ENCODE results near the gene CSTPP1.

DNA sequence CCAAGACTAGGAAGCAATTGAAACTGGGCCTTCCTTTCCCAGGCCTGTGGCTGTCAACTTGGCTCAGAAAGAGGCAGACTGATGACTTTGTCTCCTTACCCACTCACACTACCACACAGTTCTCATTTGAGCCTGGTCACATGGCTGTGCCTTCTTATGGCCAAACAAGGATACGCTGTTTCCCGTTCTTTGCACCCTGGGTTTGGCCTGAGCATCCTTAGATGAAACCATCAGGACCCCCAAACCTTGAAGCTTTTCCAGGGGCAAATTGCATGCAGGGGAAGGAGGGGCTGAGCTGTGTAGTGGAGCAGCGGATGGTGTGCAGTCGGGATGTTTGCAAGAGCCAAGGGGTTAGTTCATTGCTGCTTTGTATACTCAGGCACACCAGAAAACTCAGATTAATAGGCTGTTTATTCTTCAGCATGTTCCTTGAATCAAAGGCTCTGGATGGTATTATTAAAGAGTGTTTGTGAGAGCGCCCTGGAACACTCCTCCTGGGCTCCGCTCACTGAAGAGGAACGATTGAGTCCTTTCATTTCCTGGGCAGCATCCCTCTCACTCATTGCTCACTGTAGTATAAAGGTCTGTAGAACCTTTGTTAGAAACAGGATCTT, 170.3 kb downstream of the CSTPP1 start:
- TF ChIP-seq POLR2AphosphoS5 (IDR thresholded peaks at IDR 0.05; ENCODE audit: insufficient read depth, low read depth, low read length) (no peak), JUN (IDR thresholded peaks at IDR 0.05; ENCODE audit: borderline replicate concordance, insufficient read depth, insufficient read length, low read depth) (no peak), EZH2 (IDR thresholded peaks at IDR 0.05; ENCODE audit: borderline replicate concordance, low read depth, low read length, severe bottlenecking) (no peak)

Data from endothelial cell of umbilical vein (primary cell).